H9 (cell line): Measurements from ENCODE around the gene SDR39U1. TPM values are rescaled to one million over a fixed set of nuclear protein-coding genes. Genes with fewer than 3 reads are reported as not detected.
"Not testable (repeated sequence)": the region's sequence is repeated elsewhere in the genome, so short reads cannot be mapped to it uniquely, and the experiment has no call there.

Experiments
- DNase-seq: peaks from one replicate; pipeline ENCODE4 v3.0.0-alpha.2; 2017
- H2AFZ ChIP-seq: one replicate; pipeline ENCODE4 v1.6.1; 2013; ENCODE audit warnings: mild to moderate bottlenecking, low read length, control low read depth, moderate library complexity
- H2AK5ac ChIP-seq: 2 replicates; pipeline ENCODE4 v1.6.1; 2013; ENCODE audit warnings: low read length, control low read depth, mixed read lengths; ENCODE audit not compliant: insufficient read length
- H2BK120ac ChIP-seq: one replicate; pipeline ENCODE4 v1.6.1; 2013; ENCODE audit warnings: low read depth, mild to moderate bottlenecking, low read length, control low read depth, inconsistent platforms; ENCODE audit not compliant: poor library complexity, severe bottlenecking
- H2BK12ac ChIP-seq: 2 replicates; pipeline ENCODE4 v1.6.1; 2013; ENCODE audit warnings: low read length, control low read depth, mixed read lengths, low read depth; ENCODE audit not compliant: insufficient read length
- H2BK15ac ChIP-seq: 2 replicates; pipeline ENCODE4 v1.6.1; 2013; ENCODE audit warnings: low read depth, low read length, control low read depth
- H2BK20ac ChIP-seq: one replicate; pipeline ENCODE4 v1.6.1; 2013; ENCODE audit warnings: low read depth, mild to moderate bottlenecking, low read length, control low read depth, inconsistent platforms; ENCODE audit not compliant: poor library complexity, severe bottlenecking
- H2BK5ac ChIP-seq: 2 replicates; pipeline ENCODE4 v1.6.1; 2013; ENCODE audit warnings: low read length, control low read depth, mixed read lengths; ENCODE audit not compliant: insufficient read length
- H3K14ac ChIP-seq: 2 replicates; pipeline ENCODE4 v1.6.1; 2013; ENCODE audit warnings: low read length, control low read depth; ENCODE audit not compliant: insufficient read depth
- H3K18ac ChIP-seq: 2 replicates; pipeline ENCODE4 v1.6.1; 2013; ENCODE audit warnings: low read depth, mild to moderate bottlenecking, mixed read lengths, low read length, control low read depth; ENCODE audit not compliant: insufficient read length
- H3K23ac ChIP-seq: 2 replicates; pipeline ENCODE4 v1.6.1; 2013; ENCODE audit warnings: low read length, control low read depth, mixed read lengths, low read depth; ENCODE audit not compliant: insufficient read length
- H3K23me2 ChIP-seq: 2 replicates; pipeline ENCODE4 v1.6.1; 2013; ENCODE audit warnings: low read depth, mild to moderate bottlenecking, mixed read lengths, low read length, control low read depth; ENCODE audit not compliant: insufficient read length, poor library complexity, severe bottlenecking
- H3K27ac ChIP-seq: 2 replicates; pipeline ENCODE4 v1.5.1; 2013; ENCODE audit warnings: low read length, control low read depth, mixed read lengths, low read depth; ENCODE audit not compliant: insufficient read length
- H3K27me3 ChIP-seq: 2 replicates; pipeline ENCODE4 v1.6.1; 2013; ENCODE audit warnings: low read length, control low read depth, inconsistent platforms; ENCODE audit not compliant: insufficient read depth
- H3K4ac ChIP-seq: 2 replicates; pipeline ENCODE4 v1.6.1; 2013; ENCODE audit warnings: low read depth, mild to moderate bottlenecking, control low read depth, inconsistent platforms, low read length, moderate library complexity
- H3K4me1 ChIP-seq: 2 replicates; pipeline ENCODE4 v1.6.1; 2013; ENCODE audit warnings: low read length, control low read depth, inconsistent platforms; ENCODE audit not compliant: insufficient read depth
- H3K4me2 ChIP-seq: 2 replicates; pipeline ENCODE4 v1.6.1; 2013; ENCODE audit warnings: low read length, control low read depth, mixed read lengths; ENCODE audit not compliant: insufficient read length, insufficient read depth
- H3K56ac ChIP-seq: 2 replicates; pipeline ENCODE4 v1.6.1; 2013; ENCODE audit warnings: low read depth, mild to moderate bottlenecking, mixed read lengths, low read length, control low read depth; ENCODE audit not compliant: insufficient read length
- H3K79me1 ChIP-seq: 2 replicates; pipeline ENCODE4 v1.6.1; 2013; ENCODE audit warnings: low read depth, mild to moderate bottlenecking, moderate library complexity, low read length, control low read depth, inconsistent platforms; ENCODE audit not compliant: insufficient read depth, poor library complexity, severe bottlenecking
- H3K79me2 ChIP-seq: 2 replicates; pipeline ENCODE4 v1.6.1; 2013; ENCODE audit warnings: low read length, control low read depth, inconsistent platforms; ENCODE audit not compliant: insufficient read depth
- H3K9ac ChIP-seq: 2 replicates; pipeline ENCODE4 v1.6.1; 2013; ENCODE audit warnings: low read length, control low read depth, mixed read lengths; ENCODE audit not compliant: insufficient read length; ENCODE audit errors: extremely low read depth
- H3K9me3 ChIP-seq: one replicate; pipeline ENCODE4 v1.6.1; 2013; ENCODE audit warnings: low read depth, low read length, inconsistent platforms; ENCODE audit not compliant: control insufficient read depth
- H3T11ph ChIP-seq: one replicate; pipeline ENCODE4 v1.6.1; 2013; ENCODE audit warnings: mild to moderate bottlenecking, low read length, control low read depth, inconsistent platforms
- H4K20me1 ChIP-seq: one replicate; pipeline ENCODE4 v1.6.1; 2013; ENCODE audit not compliant: control insufficient read depth, insufficient read length, insufficient read depth
- H4K5ac ChIP-seq: 2 replicates; pipeline ENCODE4 v1.6.1; 2013; ENCODE audit warnings: low read depth, mild to moderate bottlenecking, mixed read lengths, low read length, control low read depth; ENCODE audit not compliant: insufficient read length
- H4K8ac ChIP-seq: replicated peaks from 2 replicates; pipeline ENCODE4 v1.6.1; 2013; ENCODE audit warnings: low read length, control low read depth, mixed read lengths, low read depth; ENCODE audit not compliant: insufficient read length
- H4K91ac ChIP-seq: 2 replicates; pipeline ENCODE4 v1.6.1; 2013; ENCODE audit warnings: low read depth, mild to moderate bottlenecking, moderate library complexity, mixed read lengths, low read length, control low read depth; ENCODE audit not compliant: insufficient read length
- H3K27ac Mint-ChIP-seq, 3 experiments: 2 replicates in 2 of 3; 3 replicates in 1 of 3; pipeline ENCODE4 v1.8.0; 2020 to 2021; ENCODE audit warnings: mixed read lengths in 3 of 3, mild to moderate bottlenecking in 1 of 3, moderate library complexity in 1 of 3
- H3K27me3 Mint-ChIP-seq: 2 replicates; pipeline ENCODE4 v1.8.0; 2021; ENCODE audit warnings: low read depth, mild to moderate bottlenecking, moderate library complexity, mixed read lengths
- H3K36me3 Mint-ChIP-seq, 3 experiments: 2 replicates in 2 of 3; 3 replicates in 1 of 3; pipeline ENCODE4 v1.8.0; 2020 to 2021; ENCODE audit warnings: low read depth in 3 of 3, mixed read lengths in 3 of 3; ENCODE audit not compliant: insufficient read depth in 1 of 3
- H3K4me1 Mint-ChIP-seq, 2 experiments: 2 replicates each; pipeline ENCODE4 v1.8.0; 2020; ENCODE audit warnings: mixed read lengths in 2 of 2
- H3K4me3 Mint-ChIP-seq, 2 experiments: 2 replicates in 1 of 2; 3 replicates in 1 of 2; pipeline ENCODE4 v1.8.0; 2020 to 2021; ENCODE audit warnings: mild to moderate bottlenecking in 2 of 2, mixed read lengths in 2 of 2, moderate library complexity in 1 of 2
- H3K9me3 Mint-ChIP-seq, 2 experiments: 2 replicates in 1 of 2; 3 replicates in 1 of 2; pipeline ENCODE4 v1.8.0; 2020; ENCODE audit warnings: mild to moderate bottlenecking in 2 of 2, mixed read lengths in 2 of 2, moderate library complexity in 1 of 2
- CTCF ChIP-seq: fragments of 200-600 bp; sonication (generic); conservative IDR thresholded peaks from 3 replicates; pipeline ENCODE4 v1.8.0; 2021; ENCODE audit warnings: antibody characterized with exemption, mild to moderate bottlenecking
- WGBS: extraction: QIAGEN DNeasy Blood & Tissue Kit; methylation state at CpG from one replicate; pipeline ENCODE4 v1.1.7; 2013; ENCODE audit warnings: missing lambda C conversion rate, low lambda C conversion rate, mixed read lengths; ENCODE audit not compliant: insufficient read length; ENCODE audit errors: extremely low coverage; 5-methylcytosine and 5-hydroxymethylcytosine counted together
- total RNA-seq: library from RNA; stranded (reverse); gene quantifications from 2 replicates; pipeline ENCODE4 v1.2.1, GENCODE V29; 2021

Gene SDR39U1
- total RNA-seq, 1 experiment from 2014 or later, result 56.2 TPM

GRCh38 chr14:24456980-24457379, 14.4 kb upstream of the SDR39U1 start:
- H3K4ac ChIP-seq, result no peak overlapping the region
- H3K18ac ChIP-seq, result no peak overlapping the region
- no peak overlapping the region for H3K27ac ChIP-seq
- no peak overlapping the region for H3K56ac ChIP-seq
- no peaks in the 10 kb centered on the region for H4K20me1 ChIP-seq
- no peak overlapping the region for H3K23ac ChIP-seq
- H2BK120ac ChIP-seq, result no peak overlapping the region
- H2BK20ac ChIP-seq, result no peak overlapping the region
- no peak overlapping the region for H3K4me2 ChIP-seq
- no peaks in the 10 kb centered on the region for H3K9me3 ChIP-seq
- no peaks in the 10 kb centered on the region for H3K79me1 ChIP-seq
- H3K27ac Mint-ChIP-seq, result no peak overlapping the region
- no peak overlapping the region for H2AK5ac ChIP-seq
- peaks cover 2% of the 10 kb centered on the region; the same call in 1 of the 2 replicates for H3K27me3 Mint-ChIP-seq
- no peak for DNase-seq
- no peak overlapping the region for H4K91ac ChIP-seq
- H3K9ac ChIP-seq, result no peak overlapping the region
- H2BK5ac ChIP-seq, result no peak overlapping the region
- no peak overlapping the region for H3T11ph ChIP-seq
- H3K36me3 Mint-ChIP-seq, result peaks cover 14 to 19% (median 19%) of the 10 kb centered on the region in 3 experiments
- H3K14ac ChIP-seq, result no peak overlapping the region
- H3K23me2 ChIP-seq, result no peaks in the 10 kb centered on the region
- TF ChIP-seq CTCF, result no peak
- no peak overlapping the region for H2AFZ ChIP-seq
- no peak overlapping the region for H2BK12ac ChIP-seq
- no peak overlapping the region for H4K5ac ChIP-seq
- H2BK15ac ChIP-seq, result no peak overlapping the region
- H4K8ac ChIP-seq, result no peak overlapping the region
- H3K9me3 Mint-ChIP-seq, result peaks cover 26 to 34% of the 10 kb centered on the region in 2 experiments
- H3K4me1 Mint-ChIP-seq, result no peaks in the 10 kb centered on the region
- no peaks in the 10 kb centered on the region for H3K79me2 ChIP-seq
- no peak overlapping the region for H3K4me3 Mint-ChIP-seq
- H3K4me1 ChIP-seq, result no peaks in the 10 kb centered on the region
- no peaks in the 10 kb centered on the region for H3K27me3 ChIP-seq

- not testable (repeated sequence) for H3K23me2 ChIP-seq, H2BK12ac ChIP-seq, H3K9ac ChIP-seq, H3K27ac ChIP-seq, H3K27me3 Mint-ChIP-seq, H2BK20ac ChIP-seq, H4K20me1 ChIP-seq, H3K27ac Mint-ChIP-seq, H3K79me1 ChIP-seq, H3K4me1 Mint-ChIP-seq, H4K91ac ChIP-seq, H3K18ac ChIP-seq, H2AFZ ChIP-seq, H3K4ac ChIP-seq, H3K4me1 ChIP-seq, H3T11ph ChIP-seq, H3K4me2 ChIP-seq, H3K27me3 ChIP-seq, H3K4me3 Mint-ChIP-seq, H2BK120ac ChIP-seq, H3K79me2 ChIP-seq, H3K14ac ChIP-seq, DNase-seq, H2AK5ac ChIP-seq, H4K8ac ChIP-seq, H2BK5ac ChIP-seq, H4K5ac ChIP-seq, H2BK15ac ChIP-seq, H3K56ac ChIP-seq, H3K9me3 ChIP-seq, H3K23ac ChIP-seq
- Mint-ChIP-seq H3K36me3 (peaks cover 13 to 19% (median 19%) of the 10 kb centered on the region in 3 experiments), H3K9me3 (peaks cover 25 to 31% of the 10 kb centered on the region in 2 experiments)
- no CpG with 5 or more reads among the region's 2 CpGs for WGBS
Measured at GRCh38 chr14:24450828-24451227, 8.3 kb upstream of the SDR39U1 start.
